ENCODE measurements around the gene RASGRP4. TPM values are rescaled to one million over a fixed set of nuclear protein-coding genes. Genes with fewer than 3 reads are reported as not detected.

The RASGRP4 gene
- total RNA-seq, 2 donors from 2014 or later, result 0.84 to 0.90 TPM

DNA sequence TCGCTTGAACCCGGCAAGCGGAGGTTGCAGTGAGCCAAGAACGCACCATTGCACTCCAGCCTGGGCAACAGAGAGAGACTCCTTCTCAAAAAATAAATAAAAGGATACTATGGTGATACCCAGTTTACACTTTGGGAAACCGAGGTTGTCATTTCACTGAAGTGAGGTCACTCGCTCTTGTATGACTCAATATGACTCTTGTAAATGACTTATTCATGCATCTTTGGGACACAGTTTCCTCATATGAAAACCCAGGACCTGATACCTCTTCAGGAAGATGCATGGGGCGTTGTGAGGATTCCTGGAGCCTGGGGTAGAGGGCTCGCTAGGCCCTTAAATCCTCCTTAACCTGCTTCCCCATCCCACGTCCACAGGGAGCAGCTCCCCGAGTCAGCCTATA lies 47.2 kb downstream of the RASGRP4 start:
- Histone ChIP-seq H3K4me1 (peaks cover 5% of the 10 kb centered on the region), H3K9ac (ENCODE audit: low read depth in 2 of 2, low read length in 2 of 2) (no peak overlapping the region), H3K4me3 (no peak overlapping the region), H3K36me3 (peaks cover 18% of the 10 kb centered on the region), H3K9me3 (no peaks in the 10 kb centered on the region), H3K27me3 (no peaks in the 10 kb centered on the region), H3K27ac (no peak overlapping the region)
- no peak for TF ChIP-seq CTCF (IDR thresholded peaks at IDR 0.05)
- intact Hi-C loops (cut with DNase I), result no loop called here
- no peak for DNase-seq

DNA sequence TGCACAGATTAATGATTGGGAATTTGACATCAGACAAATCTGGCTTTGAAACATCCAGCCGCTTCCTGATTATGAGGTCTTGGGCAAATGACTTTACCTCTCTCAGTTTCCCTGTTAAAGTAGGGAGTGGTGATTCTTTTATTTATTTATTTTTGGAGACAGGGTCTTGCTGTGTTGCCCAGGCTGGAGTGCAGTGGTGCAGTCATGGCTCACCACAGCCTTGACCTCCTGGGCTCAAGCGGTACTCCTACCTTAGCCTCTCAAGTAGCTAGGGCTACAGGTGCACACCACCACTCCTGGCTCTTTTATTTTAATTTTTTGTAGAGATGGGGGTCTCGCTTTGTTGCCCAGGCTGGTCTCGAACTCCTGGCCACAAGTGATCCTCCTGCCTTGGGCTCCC lies 49.0 kb downstream of the RASGRP4 start:
- no peak for TF ChIP-seq CTCF (IDR thresholded peaks at IDR 0.05)
- H3K4me3 ChIP-seq, result no peak overlapping the region
- peaks cover 14% of the 10 kb centered on the region for H3K36me3 ChIP-seq
- no peak overlapping the region for H3K27ac ChIP-seq
- no peaks in the 10 kb centered on the region for H3K9me3 ChIP-seq
- H3K27me3 ChIP-seq, result no peaks in the 10 kb centered on the region
- H3K9ac ChIP-seq (ENCODE audit: low read depth in 2 of 2, low read length in 2 of 2), result no peak overlapping the region
- H3K4me1 ChIP-seq, result peaks cover 5% of the 10 kb centered on the region
- DNase-seq, result no peak
- intact Hi-C loops (cut with DNase I), result no loop called here

DNA sequence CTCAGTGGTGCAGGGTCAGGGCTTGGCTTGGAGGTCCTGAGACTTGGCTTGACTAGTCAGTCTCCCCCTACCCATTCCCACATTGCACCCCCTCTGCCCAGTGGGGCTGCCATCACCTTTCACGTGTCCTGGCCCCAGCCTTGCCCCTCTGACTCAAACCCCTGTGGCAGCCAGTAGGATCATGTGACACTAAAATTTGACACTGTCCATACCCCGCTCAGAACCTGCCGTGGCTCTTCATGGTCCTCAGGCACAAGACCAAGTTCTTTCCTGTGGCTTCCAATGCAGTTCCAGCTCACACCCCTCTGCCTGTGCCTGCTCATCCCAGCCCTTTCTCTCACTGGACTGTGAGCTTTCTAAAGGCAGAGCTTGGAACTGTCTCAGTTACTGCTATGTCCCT lies 49.4 kb downstream of the RASGRP4 start:
- intact Hi-C loops (cut with DNase I), result no loop called here
- peaks cover 9% of the 10 kb centered on the region for H3K36me3 ChIP-seq
- no peak overlapping the region for H3K27ac ChIP-seq
- no peaks in the 10 kb centered on the region for H3K27me3 ChIP-seq
- H3K9me3 ChIP-seq, result no peaks in the 10 kb centered on the region
- no peak for DNase-seq
- no peak overlapping the region for H3K4me3 ChIP-seq
- TF ChIP-seq CTCF (IDR thresholded peaks at IDR 0.05), result no peak
- H3K9ac ChIP-seq (ENCODE audit: low read depth in 2 of 2, low read length in 2 of 2), result no peak overlapping the region
- peaks cover 5% of the 10 kb centered on the region for H3K4me1 ChIP-seq

DNA sequence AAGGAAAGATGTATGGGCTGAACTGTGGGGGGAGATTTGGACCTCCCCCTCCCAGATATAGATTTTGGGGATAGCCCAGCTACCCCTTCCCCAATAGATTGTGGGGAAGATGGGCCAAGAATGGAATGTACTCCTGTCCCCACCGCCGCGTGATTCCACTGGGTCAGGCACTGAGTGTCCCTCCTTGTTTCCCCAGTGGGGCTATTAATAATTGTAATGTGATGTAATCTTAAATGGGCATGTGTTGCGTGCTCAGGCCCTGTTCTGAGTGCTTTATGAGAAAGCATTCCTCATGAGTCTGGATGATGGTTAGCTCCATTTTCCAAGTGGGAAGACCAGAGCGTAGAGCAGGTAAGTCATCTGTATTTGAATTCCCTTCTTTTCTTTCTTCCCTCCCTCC lies 50.3 kb downstream of the RASGRP4 start:
- Histone ChIP-seq H3K36me3 (peaks cover 2% of the 10 kb centered on the region), H3K4me1 (peaks cover 5% of the 10 kb centered on the region), H3K27me3 (no peaks in the 10 kb centered on the region), H3K9me3 (no peaks in the 10 kb centered on the region), H3K27ac (no peak overlapping the region), H3K9ac (ENCODE audit: low read depth in 2 of 2, low read length in 2 of 2) (peak overlapping the region; percentile 85 to 89), H3K4me3 (peak overlapping the region; percentile 61)
- intact Hi-C loops (cut with DNase I), result no loop called here
- no peak for TF ChIP-seq CTCF (IDR thresholded peaks at IDR 0.05)
- DNase-seq, result no peak

GRCh38 chr19:38375098-38375493 lies 50.9 kb downstream of the RASGRP4 start:
- Histone ChIP-seq H3K4me3 (peak overlapping the region; percentile 61), H3K27ac (peak overlapping the region; percentile 68), H3K9me3 (no peaks in the 10 kb centered on the region), H3K9ac (ENCODE audit: low read depth in 2 of 2, low read length in 2 of 2) (peak overlapping the region; percentile 85 to 89), H3K36me3 (no peaks in the 10 kb centered on the region), H3K4me1 (peaks cover 5% of the 10 kb centered on the region), H3K27me3 (no peaks in the 10 kb centered on the region)
- DNase-seq, result no peak
- TF ChIP-seq CTCF (IDR thresholded peaks at IDR 0.05), result no peak
- intact Hi-C loops (cut with DNase I), result no loop called here

Data from colonic mucosa (tissue), 4 donors.